Kidney glomerular epithelial cell (primary cell): ENCODE measurements around the gene FAM216B.
A peak's percentile ranks its signal among the peaks of the same experiment; 100 is the strongest.

ENCODE experiments used
- DNase-seq: peaks from one replicate; lab custom pipeline; 2025; lab: John Stamatoyannopoulos, UW

The FAM216B gene

GRCh38 chr13:42834946-42835345 is 53.6 kb downstream of the FAM216B start:
- DNase-seq, result no peak

DNA sequence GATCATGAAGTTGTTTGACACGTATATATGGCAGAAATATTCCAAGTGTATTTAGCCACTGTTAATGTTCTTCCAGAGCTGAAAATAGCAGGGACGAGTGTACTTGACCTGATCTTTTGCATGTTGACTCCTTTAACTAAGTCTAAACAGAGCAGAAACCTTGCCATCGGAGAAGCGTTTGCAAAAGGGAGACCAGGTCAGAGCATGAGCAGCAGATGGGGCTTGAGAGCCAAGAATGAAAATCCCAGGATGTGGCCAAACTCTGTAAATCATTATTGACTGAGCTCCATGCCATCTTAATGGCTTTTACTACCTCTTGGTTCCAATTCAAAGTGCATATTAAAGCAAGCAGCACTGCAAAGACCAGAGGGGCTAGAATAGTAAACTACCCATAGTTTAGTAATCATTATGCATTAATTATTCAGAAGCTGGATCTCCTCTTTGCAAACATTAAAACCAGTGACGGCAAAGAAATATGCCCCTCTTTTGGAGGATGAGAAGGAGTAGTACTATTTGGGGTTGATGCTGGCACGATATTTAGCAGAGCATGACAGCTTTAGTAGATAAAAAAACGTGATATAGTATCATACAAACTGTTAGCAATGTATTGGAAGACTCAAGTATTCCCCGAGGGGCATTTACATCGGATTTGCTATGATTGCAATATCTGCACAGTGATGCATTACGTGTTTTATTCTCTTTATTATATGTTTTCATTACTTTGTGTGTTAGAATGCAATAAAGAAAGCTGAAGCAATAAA is 55.7 kb downstream of the FAM216B start:
- peak; percentile 61 for DNase-seq
